OCI-LY1 (cell line): ENCODE data around the gene MFF.

Experiments used
- CTCF ChIP-seq: fragments of 200-600 bp; sonication (generic), shearing (Covaris generic); IDR thresholded peaks from 2 replicates; pipeline ENCODE4 v1.5.1; 2017; ENCODE audit warnings: mild to moderate bottlenecking, antibody characterized with exemption, low read length, moderate library complexity, mixed read lengths
- EZH2 ChIP-seq: fragments of 200-600 bp; sonication (generic), shearing (Covaris generic); IDR thresholded peaks from 2 replicates; pipeline ENCODE4 v1.8.0; 2017; ENCODE audit warnings: borderline replicate concordance, mixed run types, mild to moderate bottlenecking, antibody characterized with exemption, low read length, moderate library complexity, mixed read lengths

GRCh38 chr2:227386630-227387029 is 61.6 kb downstream of the MFF start:
- TF ChIP-seq CTCF (no peak), EZH2 (no peak)
